Measurements from ENCODE around the gene PPM1J. TPM values are rescaled to one million over a fixed set of nuclear protein-coding genes. Genes with fewer than 3 reads are reported as not detected.

PPM1J gene
- total and polyA plus RNA-seq, 2 experiments from 2014 or later, result 0.54 to 1.5 TPM

DNA sequence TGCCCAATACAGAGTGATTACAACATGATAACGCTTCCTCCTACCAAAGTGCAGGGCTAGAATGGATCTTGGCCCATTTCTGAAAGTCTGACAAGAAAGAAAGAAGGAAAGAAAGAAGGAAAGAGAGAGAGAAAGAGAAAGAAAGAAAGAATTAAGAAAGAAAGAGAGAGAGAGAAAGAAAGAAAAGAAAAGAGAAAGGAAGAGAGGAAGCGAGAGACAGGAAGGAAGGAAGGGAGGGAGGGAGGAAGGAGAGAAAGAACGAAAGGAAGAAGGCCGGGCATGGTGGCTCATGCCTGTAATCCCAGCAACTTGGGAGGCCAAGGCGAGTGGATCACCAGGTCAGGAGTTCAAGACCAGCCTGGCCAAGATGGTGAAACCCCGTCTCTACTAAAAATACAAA is 44.1 kb upstream of the PPM1J start:
- WGBS, 2 experiments (ENCODE audit: low coverage in 1 of 2, low lambda C conversion rate in 2 of 2, missing lambda C conversion rate in 2 of 2), result 78 to 82% methylated on average over 5 to 6 of the region's 6 CpGs

DNA sequence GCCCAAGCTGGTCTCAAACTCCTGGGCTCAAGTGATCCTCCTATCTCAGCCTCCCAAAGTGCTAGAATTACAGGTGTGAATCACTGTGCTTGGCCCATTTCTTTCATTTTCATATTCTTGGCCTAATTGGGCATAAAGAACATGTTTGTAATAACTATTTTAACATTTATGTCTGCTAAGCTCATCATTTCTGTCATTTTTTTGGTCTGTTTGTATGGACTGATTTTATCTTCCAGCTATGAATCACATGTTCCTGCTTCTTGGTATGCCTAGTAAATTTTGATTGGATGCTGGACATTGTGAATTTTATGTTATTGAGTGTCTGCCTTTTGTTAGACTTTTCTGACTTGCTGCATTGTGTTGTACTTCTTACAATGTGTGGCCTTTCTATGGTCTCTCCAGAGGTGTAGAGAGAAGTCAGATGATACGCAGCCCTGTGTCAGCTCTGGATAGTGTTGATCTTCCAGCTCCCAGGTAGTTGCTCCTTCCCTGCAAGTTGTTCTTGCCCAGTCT is 39.0 kb upstream of the PPM1J start:
- Histone ChIP-seq H3K9me3 (ENCODE audit: low read depth) (no peaks in the 10 kb centered on the region), H3K9ac (no peak overlapping the region), H3K27ac (no peak overlapping the region), H3K4me1 (ENCODE audit: insufficient read depth) (no peaks in the 10 kb centered on the region), H3F3A (ENCODE audit: insufficient read depth) (no peaks in the 10 kb centered on the region), H3K9me2 (ENCODE audit: insufficient read depth) (no peaks in the 10 kb centered on the region), H3K4me3 (no peak overlapping the region), H2AFZ (no peak overlapping the region), H3K36me3 (ENCODE audit: low read depth) (no peaks in the 10 kb centered on the region), H3K79me2 (ENCODE audit: insufficient read depth) (no peaks in the 10 kb centered on the region), H4K20me1 (ENCODE audit: insufficient read depth) (no peaks in the 10 kb centered on the region), H3K27me3 (replicated peaks; ENCODE audit: insufficient read depth) (no peaks in the 10 kb centered on the region), H3K4me2 (ENCODE audit: unreplicated experiment) (no peak overlapping the region)
- TF ChIP-seq EZH2 (IDR thresholded peaks at IDR 0.05; ENCODE audit: insufficient read depth, poor library complexity, severe bottlenecking), result no peak
- TF ChIP-seq EZH2phosphoT487 (IDR thresholded peaks at IDR 0.05; ENCODE audit: insufficient read depth, low read depth), result no peak
- in situ Hi-C loops (cut with MboI), result no loop called here
- WGBS, 2 experiments (ENCODE audit: low coverage in 1 of 2, low lambda C conversion rate in 2 of 2, missing lambda C conversion rate in 2 of 2), result 0% methylated on average over 1 of the region's 1 CpG
- DNase-seq, result no peak

More for the DNA sequence above, 44.1 kb upstream of the PPM1J start:
- Histone ChIP-seq H4K20me1 (ENCODE audit: insufficient read depth) (no peaks in the 10 kb centered on the region), H3K27ac (no peak overlapping the region), H2AFZ (no peak overlapping the region), H3K9me2 (ENCODE audit: insufficient read depth) (no peaks in the 10 kb centered on the region), H3F3A (ENCODE audit: insufficient read depth) (no peaks in the 10 kb centered on the region), H3K9ac (no peak overlapping the region), H3K79me2 (ENCODE audit: insufficient read depth) (no peaks in the 10 kb centered on the region), H3K4me3 (no peak overlapping the region), H3K4me1 (ENCODE audit: insufficient read depth) (peaks cover 9% of the 10 kb centered on the region), H3K27me3 (replicated peaks; ENCODE audit: insufficient read depth) (no peaks in the 10 kb centered on the region), H3K9me3 (ENCODE audit: low read depth) (no peaks in the 10 kb centered on the region), H3K36me3 (ENCODE audit: low read depth) (no peaks in the 10 kb centered on the region), H3K4me2 (ENCODE audit: unreplicated experiment) (no peak overlapping the region)
- in situ Hi-C loops (cut with MboI), result no loop called here
- TF ChIP-seq EZH2 (IDR thresholded peaks at IDR 0.05; ENCODE audit: insufficient read depth, poor library complexity, severe bottlenecking), result no peak
- TF ChIP-seq EZH2phosphoT487 (IDR thresholded peaks at IDR 0.05; ENCODE audit: insufficient read depth, low read depth), result no peak
- no peak for DNase-seq

DNA sequence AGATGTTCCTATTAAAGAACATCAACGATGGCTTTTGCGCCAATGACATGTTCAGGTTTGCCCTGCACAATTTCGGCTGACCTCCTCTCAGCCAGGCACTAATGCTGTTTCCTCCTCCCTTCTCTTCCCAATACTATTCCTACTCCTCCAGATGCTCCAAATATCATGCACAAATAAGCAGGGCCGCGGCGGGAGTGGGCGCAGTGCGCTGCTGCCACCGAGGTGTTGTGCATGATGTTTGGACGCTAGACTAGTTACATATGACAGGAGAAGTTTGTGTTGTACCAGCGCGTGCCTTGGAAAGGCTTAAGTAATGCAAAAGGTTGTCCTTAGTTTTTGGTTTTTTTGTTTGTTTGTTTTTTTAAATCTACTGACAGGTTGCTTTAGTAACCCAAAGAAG is 33.3 kb upstream of the PPM1J start:
- WGBS, 2 experiments (ENCODE audit: low coverage in 1 of 2, low lambda C conversion rate in 2 of 2, missing lambda C conversion rate in 2 of 2), result 92 to 93% methylated on average over 12 of the region's 12 CpGs
- H4K20me1 ChIP-seq (ENCODE audit: insufficient read depth), result no peaks in the 10 kb centered on the region
- no peak for DNase-seq

DNA sequence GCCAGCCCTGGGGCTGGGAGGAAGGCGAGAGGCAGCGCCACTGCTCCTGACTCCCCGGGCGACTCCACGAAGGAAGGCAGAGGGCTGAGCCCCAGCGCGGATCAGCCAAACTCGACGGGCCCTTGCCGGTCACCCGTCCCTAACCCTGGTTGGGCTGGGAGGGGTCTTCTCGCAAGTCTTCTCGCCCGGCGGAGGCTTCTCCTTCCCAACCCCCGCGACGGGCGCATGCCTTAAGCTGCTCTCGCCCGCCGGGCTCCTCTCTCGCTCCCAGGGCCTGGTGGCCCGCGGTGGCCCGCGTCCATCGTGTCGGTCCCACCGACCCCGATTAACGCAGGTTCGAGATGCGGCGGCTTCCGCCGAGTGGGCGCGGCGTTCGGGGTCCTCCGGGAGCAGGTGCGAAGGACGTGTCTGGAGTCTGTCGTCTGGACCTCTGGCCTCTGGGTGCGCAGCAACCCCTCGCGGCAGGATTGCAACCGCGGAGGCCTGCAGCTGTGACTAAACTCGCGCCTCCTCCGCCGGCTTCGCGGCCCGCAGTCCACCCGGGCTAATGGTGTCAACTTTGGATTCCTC is 29.0 kb upstream of the PPM1J start:
- peak overlapping the region; percentile 2; the same call in 1 of the 2 replicates for H3K9ac ChIP-seq
- in situ Hi-C loops (cut with MboI), result no loop called here
- H2AFZ ChIP-seq, result peak overlapping the region; percentile 80

More for the DNA sequence above, 33.3 kb upstream of the PPM1J start:
- Histone ChIP-seq H3K9me2 (ENCODE audit: insufficient read depth) (no peaks in the 10 kb centered on the region), H3K36me3 (ENCODE audit: low read depth) (no peaks in the 10 kb centered on the region), H3K27me3 (replicated peaks; ENCODE audit: insufficient read depth) (no peaks in the 10 kb centered on the region), H2AFZ (no peak overlapping the region), H3F3A (ENCODE audit: insufficient read depth) (no peaks in the 10 kb centered on the region), H3K4me3 (no peak overlapping the region), H3K9ac (no peak overlapping the region), H3K27ac (no peak overlapping the region), H3K9me3 (ENCODE audit: low read depth) (no peaks in the 10 kb centered on the region), H3K4me1 (ENCODE audit: insufficient read depth) (no peaks in the 10 kb centered on the region), H3K4me2 (ENCODE audit: unreplicated experiment) (no peak overlapping the region), H3K79me2 (ENCODE audit: insufficient read depth) (no peaks in the 10 kb centered on the region)
- TF ChIP-seq EZH2phosphoT487 (IDR thresholded peaks at IDR 0.05; ENCODE audit: insufficient read depth, low read depth), result no peak
- no peak for TF ChIP-seq EZH2 (IDR thresholded peaks at IDR 0.05; ENCODE audit: insufficient read depth, poor library complexity, severe bottlenecking)
- in situ Hi-C loops (cut with MboI), result no loop called here

More for the DNA sequence above, 29.0 kb upstream of the PPM1J start:
- no peak overlapping the region for H3K27ac ChIP-seq
- no peaks in the 10 kb centered on the region for H3K36me3 ChIP-seq (ENCODE audit: low read depth)
- peak overlapping the region; percentile 62 for H3K4me2 ChIP-seq (ENCODE audit: unreplicated experiment)
- H3K79me2 ChIP-seq (ENCODE audit: insufficient read depth), result no peaks in the 10 kb centered on the region
- 4 to 7% methylated on average over 28 to 40 of the region's 58 CpGs for WGBS, 2 experiments (ENCODE audit: low coverage in 1 of 2, low lambda C conversion rate in 2 of 2, missing lambda C conversion rate in 2 of 2)
- no peaks in the 10 kb centered on the region for H3K9me3 ChIP-seq (ENCODE audit: low read depth)
- no peaks in the 10 kb centered on the region for H3K4me1 ChIP-seq (ENCODE audit: insufficient read depth)
- peak; percentile 83 for DNase-seq
- no peaks in the 10 kb centered on the region for H4K20me1 ChIP-seq (ENCODE audit: insufficient read depth)
- TF ChIP-seq EZH2 (IDR thresholded peaks at IDR 0.05; ENCODE audit: insufficient read depth, poor library complexity, severe bottlenecking) (no peak), EZH2phosphoT487 (IDR thresholded peaks at IDR 0.05; ENCODE audit: insufficient read depth, low read depth) (no peak)
- H3F3A ChIP-seq (ENCODE audit: insufficient read depth), result no peaks in the 10 kb centered on the region
- no peaks in the 10 kb centered on the region for H3K9me2 ChIP-seq (ENCODE audit: insufficient read depth)
- H3K4me3 ChIP-seq, result peak overlapping the region; percentile 63
- H3K27me3 ChIP-seq (replicated peaks; ENCODE audit: insufficient read depth), result no peaks in the 10 kb centered on the region
